HG03064 (cell line): ENCODE measurements around the gene ADAD2.

Experiments used
- ATAC-seq: cut with Tn5 transposase; IDR thresholded peaks from one replicate; pipeline ENCODE4 v1.9.1; 2021; ENCODE audit warnings: low read depth; ENCODE audit not compliant: unreplicated experiment

The ADAD2 gene

GRCh38 chr16:84220851-84221250, 29.9 kb downstream of the ADAD2 start:
- ATAC-seq, result no peak

- no peak for ATAC-seq
These were observed 32.5 kb downstream of the ADAD2 start for GRCh38 chr16:84223456-84223855.

- no peak for ATAC-seq
These were observed 33.6 kb downstream of the ADAD2 start for GRCh38 chr16:84224554-84224953.

DNA sequence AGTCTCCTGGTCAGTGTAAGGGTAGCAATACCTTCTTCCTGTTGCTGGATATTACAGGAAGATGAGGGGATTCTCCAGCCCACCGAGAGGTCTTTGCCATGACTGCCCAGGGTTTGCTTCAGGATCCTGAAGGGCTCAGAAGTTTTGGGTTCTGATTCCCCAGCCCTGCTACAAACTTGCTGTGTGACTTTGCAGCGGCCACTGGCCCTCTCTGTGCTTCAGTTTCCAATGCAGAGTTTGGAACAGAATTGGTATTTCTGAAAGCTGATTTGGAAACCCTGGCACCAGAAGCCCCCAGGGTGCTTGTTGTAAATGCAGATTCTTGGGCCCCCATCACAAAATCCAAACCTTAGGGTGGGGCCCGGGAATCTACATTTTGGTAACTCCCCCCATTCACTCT, 34.2 kb downstream of the ADAD2 start:
- ATAC-seq, result no peak

DNA sequence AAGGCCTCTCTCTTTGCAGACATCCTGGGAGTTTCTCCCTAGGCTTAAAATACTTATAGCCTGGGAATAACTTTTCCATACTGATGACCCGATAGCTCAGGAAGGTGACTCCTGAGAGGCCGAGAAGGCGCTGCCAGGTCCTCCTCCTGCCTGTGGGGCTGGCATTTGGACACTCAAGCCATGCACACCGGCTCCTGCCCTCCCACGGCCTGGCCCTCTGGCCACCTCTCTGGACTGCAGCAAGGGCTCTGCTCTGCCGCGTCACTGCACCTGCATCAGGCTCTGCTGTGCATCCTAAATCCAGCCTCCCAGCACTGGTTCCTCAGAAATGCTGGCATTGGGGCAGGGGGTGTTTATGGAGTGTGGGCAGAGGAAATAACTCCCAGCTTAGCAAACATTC, 34.6 kb downstream of the ADAD2 start:
- ATAC-seq, result no peak

DNA sequence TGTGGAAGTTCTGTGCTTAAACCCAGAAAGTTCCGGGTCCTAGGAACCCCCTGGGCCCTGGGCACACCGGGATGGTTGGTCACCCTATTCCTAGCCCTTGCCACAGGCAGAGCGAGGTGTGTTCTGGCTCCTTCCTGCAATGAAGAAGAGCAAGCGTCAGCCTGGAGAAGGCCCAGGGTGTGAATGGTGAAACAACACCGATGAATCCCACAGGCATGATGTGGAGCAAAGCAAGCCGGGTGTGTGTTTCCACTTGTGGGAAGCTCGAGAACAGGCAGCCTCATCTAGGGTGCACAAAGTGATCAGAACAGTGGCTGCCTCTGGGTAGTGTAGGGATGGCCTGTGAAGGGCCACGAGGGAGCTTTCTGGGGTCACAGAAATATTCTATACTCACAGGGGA, 35.1 kb downstream of the ADAD2 start:
- ATAC-seq, result no peak

GRCh38 chr16:84227548-84227947, 36.6 kb downstream of the ADAD2 start:
- no peak for ATAC-seq

DNA sequence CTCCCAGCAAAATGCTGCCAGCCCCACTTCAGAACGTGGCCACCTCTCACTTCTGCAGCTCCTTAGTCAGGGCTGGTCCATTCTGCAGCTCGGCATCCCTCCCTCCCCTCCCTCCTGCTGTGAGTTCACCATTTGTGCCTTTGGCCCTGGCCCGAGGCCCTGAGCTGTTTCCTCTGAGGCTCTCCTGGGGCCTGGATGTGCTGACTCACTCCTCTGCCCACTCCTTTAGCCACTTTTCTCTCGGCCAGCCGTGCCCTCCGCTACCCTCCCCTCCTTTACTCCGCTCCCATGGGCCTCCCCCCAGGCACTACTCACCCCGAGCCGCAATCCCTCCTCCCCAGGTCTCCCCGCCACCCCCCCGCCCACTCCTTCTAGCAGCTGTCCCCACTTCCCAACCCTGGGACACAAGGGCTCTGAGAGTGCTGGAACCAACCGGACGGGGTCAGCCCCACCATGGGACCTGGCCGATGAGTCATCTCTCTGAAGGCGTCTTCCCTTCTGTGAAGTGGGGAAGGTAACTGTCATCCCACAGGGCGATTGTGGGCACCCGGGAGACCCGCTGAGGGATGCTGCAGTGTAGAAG, 37.4 kb downstream of the ADAD2 start:
- ATAC-seq, result no peak

GRCh38 chr16:84229471-84229870, 38.5 kb downstream of the ADAD2 start:
- ATAC-seq, result no peak

DNA sequence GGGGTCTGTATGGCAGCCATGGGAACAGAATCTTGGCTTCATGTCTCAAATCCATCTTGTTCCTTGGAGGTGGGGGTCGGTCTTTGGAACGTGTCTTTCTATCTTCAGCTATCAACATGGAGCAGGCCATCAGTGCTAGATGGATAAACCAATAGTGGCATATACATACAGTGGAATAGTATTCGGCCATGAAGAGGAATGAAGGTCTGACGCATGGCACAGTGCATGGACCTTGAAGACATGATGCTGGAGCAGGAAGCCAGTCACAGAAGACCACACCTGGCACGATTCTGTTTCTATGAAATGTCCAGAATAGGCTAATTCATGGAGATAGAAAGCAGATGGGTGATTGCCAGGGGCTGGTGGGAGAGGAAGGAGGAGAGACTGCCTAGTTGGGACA, 41.1 kb downstream of the ADAD2 start:
- ATAC-seq, result no peak

GRCh38 chr16:84232969-84233368, 42.0 kb downstream of the ADAD2 start:
- no peak for ATAC-seq

- ATAC-seq, result no peak
These were observed 42.8 kb downstream of the ADAD2 start for GRCh38 chr16:84233748-84234147.

GRCh38 chr16:84234321-84235241, 43.6 kb downstream of the ADAD2 start:
- no peak for ATAC-seq

GRCh38 chr16:84236671-84237070, 45.7 kb downstream of the ADAD2 start:
- ATAC-seq, result no peak

GRCh38 chr16:84237994-84238750, 47.2 kb downstream of the ADAD2 start:
- ATAC-seq, result no peak

- no peak for ATAC-seq
These were observed 48.3 kb downstream of the ADAD2 start for GRCh38 chr16:84239141-84239769.

- ATAC-seq, result no peak
These were observed 49.0 kb downstream of the ADAD2 start, which contains the start of gene KCNG4 for GRCh38 chr16:84239909-84240308. Gene KCNG4 (minus strand): TSS chr16:84240012. CDS start chr16:84237485, 2,527 bp downstream.

- ATAC-seq, result no peak
These were observed 49.5 kb downstream of the ADAD2 start for GRCh38 chr16:84240455-84240854.

DNA sequence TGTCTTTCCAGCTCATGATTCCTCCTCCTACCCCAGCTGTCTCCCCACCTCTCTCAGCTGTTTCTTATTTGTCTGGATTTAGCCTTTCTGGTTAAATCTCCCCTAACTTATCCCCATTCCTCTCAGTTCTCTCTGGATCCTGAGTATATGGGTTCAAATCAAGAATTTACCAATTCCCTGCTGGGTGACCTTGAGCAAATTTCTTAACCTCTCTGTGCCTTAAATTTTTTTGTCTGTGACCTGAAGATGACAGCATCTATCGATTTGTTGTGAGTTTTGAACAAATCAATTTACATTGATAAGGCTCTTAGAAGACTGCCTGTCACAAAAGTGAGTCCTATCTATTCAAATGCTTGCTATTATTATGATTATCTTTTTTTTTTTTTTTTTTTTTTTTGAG, 50.8 kb downstream of the ADAD2 start:
- ATAC-seq, result no peak

GRCh38 chr16:84242839-84243238, 51.9 kb downstream of the ADAD2 start:
- no peak for ATAC-seq

DNA sequence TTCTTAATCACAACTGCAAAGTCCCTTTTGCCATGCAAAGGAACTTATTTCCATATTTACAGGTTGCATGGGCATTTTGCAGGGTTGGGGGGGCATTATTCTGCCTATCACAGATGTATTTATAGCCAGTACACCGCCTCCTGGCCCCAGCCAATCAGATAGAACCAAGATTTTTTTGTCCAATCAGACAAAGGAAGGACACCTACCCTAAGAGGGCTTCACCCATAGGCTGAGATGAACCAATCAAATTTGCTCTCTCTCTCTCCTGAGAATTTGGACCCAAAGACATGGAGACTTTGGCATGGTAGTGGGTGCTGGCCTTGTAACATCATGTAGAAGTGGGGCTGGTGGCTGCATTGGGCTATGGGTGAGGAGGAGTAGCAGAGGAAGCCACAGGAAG, 52.8 kb downstream of the ADAD2 start:
- ATAC-seq, result no peak
